Measurements from ENCODE around the gene DOK7.

Gene DOK7

DNA sequence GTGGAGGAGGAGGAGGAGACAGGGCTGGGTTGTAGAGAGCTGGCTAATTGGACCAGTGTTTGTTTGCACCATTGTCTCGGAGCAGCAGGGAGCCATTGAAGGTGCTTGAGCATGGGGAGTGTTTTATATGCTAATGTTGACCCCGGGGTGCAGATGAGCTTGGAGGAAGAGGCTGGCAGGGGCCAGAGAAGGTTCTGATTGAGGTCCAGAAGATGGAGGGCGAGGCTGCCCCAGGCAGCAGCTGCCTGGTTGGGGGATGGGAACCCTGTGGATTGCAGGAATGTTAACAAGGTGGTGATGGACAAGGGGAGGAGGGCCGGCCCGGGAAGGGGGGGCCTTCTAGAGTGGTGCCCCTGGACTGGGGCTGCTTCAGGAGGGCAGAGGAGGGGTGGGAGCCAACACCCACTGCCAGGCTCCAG, 18.0 kb downstream of the DOK7 start:
- TF ChIP-seq, protein P1, sequence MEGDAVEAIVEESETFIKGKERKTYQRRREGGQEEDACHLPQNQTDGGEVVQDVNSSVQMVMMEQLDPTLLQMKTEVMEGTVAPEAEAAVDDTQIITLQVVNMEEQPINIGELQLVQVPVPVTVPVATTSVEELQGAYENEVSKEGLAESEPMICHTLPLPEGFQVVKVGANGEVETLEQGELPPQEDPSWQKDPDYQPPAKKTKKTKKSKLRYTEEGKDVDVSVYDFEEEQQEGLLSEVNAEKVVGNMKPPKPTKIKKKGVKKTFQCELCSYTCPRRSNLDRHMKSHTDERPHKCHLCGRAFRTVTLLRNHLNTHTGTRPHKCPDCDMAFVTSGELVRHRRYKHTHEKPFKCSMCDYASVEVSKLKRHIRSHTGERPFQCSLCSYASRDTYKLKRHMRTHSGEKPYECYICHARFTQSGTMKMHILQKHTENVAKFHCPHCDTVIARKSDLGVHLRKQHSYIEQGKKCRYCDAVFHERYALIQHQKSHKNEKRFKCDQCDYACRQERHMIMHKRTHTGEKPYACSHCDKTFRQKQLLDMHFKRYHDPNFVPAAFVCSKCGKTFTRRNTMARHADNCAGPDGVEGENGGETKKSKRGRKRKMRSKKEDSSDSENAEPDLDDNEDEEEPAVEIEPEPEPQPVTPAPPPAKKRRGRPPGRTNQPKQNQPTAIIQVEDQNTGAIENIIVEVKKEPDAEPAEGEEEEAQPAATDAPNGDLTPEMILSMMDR (IDR thresholded peaks at IDR 0.05; ENCODE audit: control extremely low read depth, extremely low read depth, low read depth, missing control alignments) = no peak
- DNase-seq (ENCODE audit: extremely low spot score) = no peak
- ChIA-PET CTCF (interaction anchor here (0.8 to 5.0 kb wide), 51 partner anchors 10 to 400 kb away, joined by 3 to 48 read pairs (median 4); no protein-coding TSS in a partner anchor), POLR2A (no interaction called here)

DNA sequence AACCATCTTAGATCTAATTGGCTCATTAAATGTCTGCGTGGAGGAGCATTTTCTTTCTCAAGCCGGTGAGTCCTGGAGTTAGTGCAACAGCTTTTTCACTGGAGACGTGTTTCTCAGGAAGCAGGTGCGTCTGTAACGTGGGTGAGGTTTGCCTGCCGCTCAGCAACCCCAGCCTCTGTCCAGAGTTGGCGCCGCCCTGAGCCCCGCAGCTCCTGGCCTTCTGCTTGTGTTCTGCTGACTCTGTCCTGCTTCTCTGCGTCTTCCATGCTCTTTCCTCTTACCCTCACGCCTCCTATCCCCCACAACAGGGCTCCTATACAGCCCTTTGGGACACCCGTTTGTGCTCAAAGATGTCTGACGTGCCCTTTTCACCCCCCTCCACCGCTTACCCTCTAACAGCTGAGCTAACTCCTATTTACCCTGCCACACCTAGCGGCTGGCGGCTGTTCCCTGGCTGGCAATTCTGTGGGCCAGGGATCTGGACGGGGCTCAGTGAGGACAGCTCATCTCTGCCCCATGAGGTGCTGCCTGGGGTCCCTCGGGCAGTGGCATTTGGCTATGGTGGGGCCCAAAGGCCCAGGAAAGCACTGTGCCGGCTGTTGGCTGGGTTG, 18.8 kb downstream of the DOK7 start:
- TF ChIP-seq, protein P1 (IDR thresholded peaks at IDR 0.05; ENCODE audit: control extremely low read depth, extremely low read depth, low read depth, missing control alignments) = no peak
- POLR2A ChIA-PET = no interaction called here
- no peak for DNase-seq (ENCODE audit: extremely low spot score)
- CTCF ChIA-PET = interaction anchor here (0.8 to 5.0 kb wide), 13 partner anchors 10 to 384 kb away, joined by 3 to 48 read pairs (median 9); no protein-coding TSS in a partner anchor

DNA sequence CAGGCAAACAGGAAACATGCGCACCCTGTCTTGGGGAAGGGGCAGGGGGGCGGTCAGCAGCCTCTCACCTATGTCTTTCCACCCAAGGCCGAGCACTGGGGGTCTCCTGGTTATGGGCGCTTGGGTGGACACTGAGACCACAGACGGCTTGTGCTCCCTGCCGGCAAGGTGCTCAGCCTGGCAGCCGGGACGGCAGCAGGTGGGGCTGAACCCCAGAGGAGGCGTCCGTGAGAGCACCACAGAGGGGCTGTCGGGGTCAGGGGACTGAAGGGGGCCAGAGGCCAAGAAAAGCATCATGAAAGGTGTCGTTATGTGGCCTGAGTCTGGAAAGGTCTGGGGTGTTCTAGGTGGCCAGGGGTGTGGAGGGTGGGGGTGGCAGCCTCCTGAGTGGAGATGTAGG, 19.6 kb downstream of the DOK7 start:
- CTCF ChIA-PET = interaction anchor here (2.7 to 3.9 kb wide), 2 partner anchors 12 to 31 kb away, joined by 16 to 41 read pairs; no protein-coding TSS in a partner anchor
- TF ChIP-seq, protein P1 (IDR thresholded peaks at IDR 0.05; ENCODE audit: control extremely low read depth, extremely low read depth, low read depth, missing control alignments) = no peak
- POLR2A ChIA-PET = no interaction called here
- DNase-seq (ENCODE audit: extremely low spot score) = no peak

- POLR2A ChIA-PET = no interaction called here
- TF ChIP-seq, protein P1 (IDR thresholded peaks at IDR 0.05; ENCODE audit: control extremely low read depth, extremely low read depth, low read depth, missing control alignments) = no peak
- CTCF ChIA-PET = interaction anchor here (0.7 kb wide), 1 partner anchor 138 kb away, joined by 3 read pairs; no protein-coding TSS in a partner anchor
- DNase-seq (ENCODE audit: extremely low spot score) = no peak
Measured at GRCh38 chr4:3483471-3483921, 20.4 kb downstream of the DOK7 start.

- DNase-seq (ENCODE audit: extremely low spot score) = no peak
- CTCF ChIA-PET = interaction anchor here (0.7 kb wide), 1 partner anchor 139 kb away, joined by 3 read pairs; no protein-coding TSS in a partner anchor
- TF ChIP-seq, protein P1 (IDR thresholded peaks at IDR 0.05; ENCODE audit: control extremely low read depth, extremely low read depth, low read depth, missing control alignments) = no peak
- POLR2A ChIA-PET = no interaction called here
Measured at GRCh38 chr4:3484057-3484973, 21.2 kb downstream of the DOK7 start.

DNA sequence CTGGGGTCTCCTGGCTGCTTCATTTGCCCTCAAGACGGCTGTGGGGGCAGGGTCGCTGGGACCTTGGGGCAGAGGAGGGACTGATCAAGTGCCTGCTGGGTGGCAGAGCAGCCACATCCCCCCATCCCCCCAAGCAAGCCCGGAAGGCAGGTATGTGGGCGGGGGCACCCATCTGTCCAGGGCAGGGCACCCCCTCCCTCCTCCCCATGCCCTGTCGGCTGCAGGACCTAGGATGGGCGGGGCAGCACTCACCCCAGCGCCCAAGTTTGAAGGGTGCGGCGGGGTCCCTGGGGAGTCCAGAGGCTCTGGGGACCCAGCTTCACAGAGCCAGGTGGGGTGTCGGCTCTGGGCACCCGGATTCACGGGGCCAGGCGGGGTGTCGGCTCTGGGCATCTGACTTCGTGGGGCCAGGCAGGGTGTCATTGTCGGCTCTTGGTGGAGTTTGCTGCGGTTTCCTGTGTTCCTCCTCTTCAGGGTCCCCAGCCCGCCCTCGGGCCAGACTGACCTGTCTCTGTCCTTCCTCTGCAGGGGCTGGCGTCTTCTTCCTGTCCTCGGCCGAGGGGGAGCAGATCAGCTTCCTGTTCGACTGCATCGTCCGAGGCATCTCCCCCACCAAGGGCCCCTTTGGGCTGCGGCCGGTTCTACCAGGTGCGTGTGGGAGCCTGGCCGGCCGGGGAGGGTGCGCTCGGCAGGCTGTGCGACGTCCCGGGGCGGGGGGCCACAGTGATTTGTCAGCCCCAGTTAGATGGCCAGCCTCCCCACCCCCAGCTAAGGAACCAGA, 22.1 kb downstream of the DOK7 start:
- TF ChIP-seq, protein P1 (IDR thresholded peaks at IDR 0.05; ENCODE audit: control extremely low read depth, extremely low read depth, low read depth, missing control alignments) = no peak
- ChIA-PET CTCF (interaction anchor here (1.1 kb wide), 1 partner anchor 139 kb away, joined by 4 read pairs; no protein-coding TSS in a partner anchor), POLR2A (no interaction called here)
- DNase-seq (ENCODE audit: extremely low spot score) = no peak

Measured in GM10248 (cell line).